ENCODE results near the gene ARID1B. TPM values are rescaled to one million over a fixed set of nuclear protein-coding genes. Genes with fewer than 3 reads are reported as not detected.

The ARID1B gene
- 10 to 100 TPM; 36.9 to 38.9 TPM for total RNA-seq

- TF ChIP-seq, protein P1, sequence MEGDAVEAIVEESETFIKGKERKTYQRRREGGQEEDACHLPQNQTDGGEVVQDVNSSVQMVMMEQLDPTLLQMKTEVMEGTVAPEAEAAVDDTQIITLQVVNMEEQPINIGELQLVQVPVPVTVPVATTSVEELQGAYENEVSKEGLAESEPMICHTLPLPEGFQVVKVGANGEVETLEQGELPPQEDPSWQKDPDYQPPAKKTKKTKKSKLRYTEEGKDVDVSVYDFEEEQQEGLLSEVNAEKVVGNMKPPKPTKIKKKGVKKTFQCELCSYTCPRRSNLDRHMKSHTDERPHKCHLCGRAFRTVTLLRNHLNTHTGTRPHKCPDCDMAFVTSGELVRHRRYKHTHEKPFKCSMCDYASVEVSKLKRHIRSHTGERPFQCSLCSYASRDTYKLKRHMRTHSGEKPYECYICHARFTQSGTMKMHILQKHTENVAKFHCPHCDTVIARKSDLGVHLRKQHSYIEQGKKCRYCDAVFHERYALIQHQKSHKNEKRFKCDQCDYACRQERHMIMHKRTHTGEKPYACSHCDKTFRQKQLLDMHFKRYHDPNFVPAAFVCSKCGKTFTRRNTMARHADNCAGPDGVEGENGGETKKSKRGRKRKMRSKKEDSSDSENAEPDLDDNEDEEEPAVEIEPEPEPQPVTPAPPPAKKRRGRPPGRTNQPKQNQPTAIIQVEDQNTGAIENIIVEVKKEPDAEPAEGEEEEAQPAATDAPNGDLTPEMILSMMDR (IDR thresholded peaks at IDR 0.05), result no peak
- Mint-ChIP-seq H3K27me3 (no peaks in the 10 kb centered on the region), H3K4me3 (peak within 1 kb of the TSS; percentile 78), H3K4me1 (ENCODE audit: low read depth) (peaks cover 21% of the 10 kb centered on the region), H3K36me3 (ENCODE audit: low read depth) (peaks cover 6% of the 10 kb centered on the region), H3K27ac (peak within 1 kb of the TSS; percentile 94), H3K9me3 (no peaks in the 10 kb centered on the region)
- ATAC-seq (peak; percentile 33), DNase-seq (peak; percentile 79)
- intact Hi-C loops (cut with micrococcal nuclease), result loop anchor here (2.0 to 5.0 kb wide), 2 partner anchors 90 to 245 kb away; no protein-coding TSS in a partner anchor
- POLR2A ChIA-PET, result interaction anchor here (0.6 to 2.1 kb wide), 3 partner anchors 58 to 91 kb away, joined by 3 to 5 read pairs (median 3); no protein-coding TSS in a partner anchor
- CTCF ChIA-PET, result interaction anchor here (1.0 kb wide), 1 partner anchor 90 kb away, joined by 5 read pairs; no protein-coding TSS in a partner anchor
Measured at GRCh38 chr6:156776840-156777576, at the start of gene ARID1B. Gene ARID1B (plus strand): TSS chr6:156777378. CDS start chr6:156777681, 303 bp downstream.

DNA sequence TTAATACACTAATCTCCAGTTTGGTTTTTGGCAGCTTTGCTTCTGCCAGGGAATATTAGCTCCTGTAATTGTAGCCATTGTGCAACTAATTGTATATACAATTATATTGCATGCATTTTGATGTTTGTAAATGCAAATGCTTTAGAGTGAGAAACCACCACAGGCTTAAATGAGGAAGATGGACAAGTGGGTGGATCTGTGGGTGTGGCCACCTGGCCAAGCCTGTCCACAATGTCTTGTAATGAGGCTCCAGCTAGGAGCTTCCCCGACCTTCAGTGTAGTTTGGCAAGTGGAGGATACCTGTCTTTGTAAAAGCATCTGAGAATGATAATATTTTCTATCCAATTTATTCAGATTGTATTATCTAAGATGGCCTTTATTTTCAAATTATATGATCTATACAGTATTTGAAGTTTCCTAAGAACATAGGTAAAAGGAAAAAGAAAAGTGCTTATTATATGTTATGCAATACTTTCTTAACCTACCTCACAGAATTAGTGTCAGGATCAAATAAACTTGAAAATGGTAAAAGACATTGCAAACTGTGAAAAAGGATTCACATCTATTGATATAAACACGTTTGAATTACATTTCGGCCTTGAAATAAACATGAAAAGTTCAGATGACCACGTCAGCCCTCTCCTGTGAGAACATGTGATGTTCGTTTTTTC is 49.3 kb upstream of the ARID1B start:
- no peak overlapping the region for H3K4me3 Mint-ChIP-seq
- ChIA-PET POLR2A (no interaction called here), CTCF (interaction anchor here (1.4 kb wide), 1 partner anchor 28 kb away, joined by 4 read pairs; no protein-coding TSS in a partner anchor)
- H3K36me3 Mint-ChIP-seq (ENCODE audit: low read depth), result no peaks in the 10 kb centered on the region
- no peak for DNase-seq
- H3K4me1 Mint-ChIP-seq (ENCODE audit: low read depth), result peaks cover 6% of the 10 kb centered on the region
- H3K9me3 Mint-ChIP-seq, result no peaks in the 10 kb centered on the region
- H3K27me3 Mint-ChIP-seq, result no peaks in the 10 kb centered on the region
- intact Hi-C loops (cut with micrococcal nuclease), result no loop called here
- H3K27ac Mint-ChIP-seq, result no peak overlapping the region
- TF ChIP-seq, protein P1 (IDR thresholded peaks at IDR 0.05), result no peak
- no peak for ATAC-seq

- H3K4me1 Mint-ChIP-seq (ENCODE audit: low read depth), result peaks cover 6% of the 10 kb centered on the region
- no peaks in the 10 kb centered on the region for H3K9me3 Mint-ChIP-seq
- TF ChIP-seq, protein P1 (IDR thresholded peaks at IDR 0.05), result no peak
- H3K27ac Mint-ChIP-seq, result no peak overlapping the region
- DNase-seq (no peak), ATAC-seq (no peak)
- ChIA-PET CTCF (no interaction called here), POLR2A (interaction anchor here (1.1 kb wide), 1 partner anchor 16 kb away, joined by 3 read pairs; no protein-coding TSS in a partner anchor)
- H3K4me3 Mint-ChIP-seq, result no peak overlapping the region
- intact Hi-C loops (cut with micrococcal nuclease), result no loop called here
- H3K27me3 Mint-ChIP-seq, result no peaks in the 10 kb centered on the region
- no peaks in the 10 kb centered on the region for H3K36me3 Mint-ChIP-seq (ENCODE audit: low read depth)
Measured at GRCh38 chr6:156729248-156729647, 47.9 kb upstream of the ARID1B start.

DNA sequence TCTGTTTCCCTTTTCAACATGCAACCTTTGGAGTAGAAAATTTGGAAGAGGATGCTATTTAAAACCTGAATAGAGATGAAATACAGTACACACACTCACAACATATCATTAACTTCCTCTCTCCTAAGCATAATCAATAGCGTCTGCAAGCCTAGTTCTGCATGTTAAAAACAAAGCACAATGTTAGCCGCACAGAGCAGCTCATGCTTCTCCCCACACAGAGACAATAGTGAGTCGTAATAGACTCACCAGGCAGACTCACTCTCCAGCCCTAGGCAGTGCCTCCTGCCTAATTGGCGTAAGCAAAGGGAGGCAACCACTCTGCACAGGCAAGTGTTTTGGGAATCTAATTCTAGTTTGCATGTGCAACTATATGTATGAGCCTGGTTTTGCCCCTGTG is 45.8 kb upstream of the ARID1B start:
- ChIA-PET POLR2A (no interaction called here), CTCF (no interaction called here)
- H3K27ac Mint-ChIP-seq, result no peak overlapping the region
- H3K9me3 Mint-ChIP-seq, result no peaks in the 10 kb centered on the region
- TF ChIP-seq, protein P1 (IDR thresholded peaks at IDR 0.05), result no peak
- intact Hi-C loops (cut with micrococcal nuclease), result no loop called here
- no peak for ATAC-seq
- DNase-seq, result no peak
- H3K36me3 Mint-ChIP-seq (ENCODE audit: low read depth), result no peaks in the 10 kb centered on the region
- H3K4me1 Mint-ChIP-seq (ENCODE audit: low read depth), result peaks cover 6% of the 10 kb centered on the region
- H3K27me3 Mint-ChIP-seq, result peaks cover 1% of the 10 kb centered on the region
- no peak overlapping the region for H3K4me3 Mint-ChIP-seq

GRCh38 chr6:156735751-156736150 is 41.4 kb upstream of the ARID1B start:
- DNase-seq, result no peak
- CTCF ChIA-PET, result no interaction called here
- H3K9me3 Mint-ChIP-seq, result peaks cover 10% of the 10 kb centered on the region
- no peaks in the 10 kb centered on the region for H3K4me1 Mint-ChIP-seq (ENCODE audit: low read depth)
- H3K4me3 Mint-ChIP-seq, result no peak overlapping the region
- TF ChIP-seq, protein P1 (IDR thresholded peaks at IDR 0.05), result no peak
- peaks cover 5% of the 10 kb centered on the region for H3K36me3 Mint-ChIP-seq (ENCODE audit: low read depth)
- intact Hi-C loops (cut with micrococcal nuclease), result no loop called here
- peaks cover 1% of the 10 kb centered on the region for H3K27me3 Mint-ChIP-seq
- ATAC-seq, result no peak
- POLR2A ChIA-PET, result no interaction called here
- no peak overlapping the region for H3K27ac Mint-ChIP-seq

All from activated CD8-positive, alpha-beta T cell treated with anti-CD3 and anti-CD28 coated beads for 36 hours (primary cell).